H1 (cell line): ENCODE data around the gene TEAD3. TPM values are rescaled to one million over a fixed set of nuclear protein-coding genes. Genes with fewer than 3 reads are reported as not detected.

Source experiments
- CTCF ChIA-PET: fragments of 300-600 bp; sonication (Branson Sonifier 250); formaldehyde crosslinking; loops from one replicate; lab custom pipeline; 2021; ENCODE audit not compliant: partially characterized antibody; lab: Charles Lee
- POLR2A ChIA-PET: fragments of 300-600 bp; sonication (Branson Sonifier 250); formaldehyde crosslinking; loops from one replicate; lab custom pipeline; 2021; ENCODE audit warnings: inconsistent platforms; ENCODE audit not compliant: partially characterized antibody; lab: Charles Lee
- DNase-seq, 2 experiments: peaks; one replicate each; pipeline versions ENCODE4 v3.0.0 to v3.0.0-alpha.2; 2010 to 2022; ENCODE audit warnings: low spot score in 2 of 2, low read depth in 1 of 2, mixed read lengths in 1 of 2
- FAIRE-seq: peaks from 2 replicates; lab custom pipeline; 2011; peaks lifted over from hg19 to GRCh38; lab: Jason Lieb, UNC
- H2AFZ ChIP-seq: 2 replicates; pipeline ENCODE4 v1.8.1; 2012; ENCODE audit warnings: low read length, inconsistent platforms
- H2AK5ac ChIP-seq: 2 replicates; pipeline ENCODE4 v1.6.1; 2013; ENCODE audit warnings: low read depth, low read length
- H2BK120ac ChIP-seq: replicated peaks from 2 replicates; pipeline ENCODE3; 2013; ENCODE audit warnings: low read depth, low read length, inconsistent platforms
- H2BK12ac ChIP-seq: 2 replicates; pipeline ENCODE4 v1.6.1; 2013; ENCODE audit warnings: low read depth, low read length
- H2BK15ac ChIP-seq: 2 replicates; pipeline ENCODE4 v1.6.1; 2013; ENCODE audit warnings: low read length
- H2BK20ac ChIP-seq: 2 replicates; pipeline ENCODE4 v1.6.1; 2013; ENCODE audit warnings: low read length
- H2BK5ac ChIP-seq: 2 replicates; pipeline ENCODE4 v1.6.1; 2013; ENCODE audit warnings: low read depth, low read length
- H3K14ac ChIP-seq: 2 replicates; pipeline ENCODE4 v1.6.1; 2013; ENCODE audit warnings: inconsistent platforms; ENCODE audit not compliant: insufficient read length
- H3K18ac ChIP-seq: 2 replicates; pipeline ENCODE4 v1.6.1; 2013; ENCODE audit warnings: low read length; ENCODE audit errors: extremely low read depth
- H3K23ac ChIP-seq: 2 replicates; pipeline ENCODE4 v1.6.1; 2013; ENCODE audit warnings: inconsistent platforms; ENCODE audit not compliant: insufficient read length
- H3K23me2 ChIP-seq: 2 replicates; pipeline ENCODE4 v1.6.1; 2013; ENCODE audit warnings: low read depth, low read length
- H3K27ac ChIP-seq: 2 replicates; pipeline ENCODE4 v1.6.1; 2011; ENCODE audit warnings: low read depth, low read length, inconsistent platforms
- H3K27me3 ChIP-seq, 4 experiments: replicated peaks in 1 of 4; 1 replicate in 1 of 4; 2 replicates in 3 of 4; pipeline versions ENCODE4 v1.6.1 to v1.8.1; 2011 to 2013; ENCODE audit warnings: low read length in 3 of 4, mild to moderate bottlenecking in 3 of 4, inconsistent platforms in 2 of 4, mixed read lengths in 2 of 4, moderate library complexity in 1 of 4; ENCODE audit not compliant: control insufficient read depth in 3 of 4, insufficient read depth in 3 of 4; ENCODE audit errors: extremely low read depth in 1 of 4
- H3K36me3 ChIP-seq, 4 experiments: 2 replicates each; pipeline versions ENCODE4 v1.6.1 to v1.8.1; 2011 to 2013; ENCODE audit warnings: mild to moderate bottlenecking in 4 of 4, low read length in 3 of 4, moderate library complexity in 2 of 4, control low read depth in 1 of 4, inconsistent platforms in 1 of 4; ENCODE audit not compliant: insufficient read depth in 4 of 4, control insufficient read depth in 2 of 4
- H3K4ac ChIP-seq: replicated peaks from 2 replicates; pipeline ENCODE3; 2013; ENCODE audit warnings: low read length, low read depth, mixed read lengths, inconsistent platforms; ENCODE audit not compliant: insufficient read length
- H3K4me1 ChIP-seq, 4 experiments: replicated peaks in 1 of 4; 1 replicate in 1 of 4; 2 replicates in 3 of 4; pipeline versions ENCODE4 v1.6.1 to v1.8.1; 2011 to 2013; ENCODE audit warnings: low read length in 3 of 4, inconsistent platforms in 2 of 4, mixed read lengths in 1 of 4; ENCODE audit not compliant: insufficient read depth in 4 of 4, control insufficient read depth in 3 of 4
- H3K4me2 ChIP-seq, 2 experiments: 2 replicates each; pipeline versions ENCODE4 v1.6.1 to v1.8.1; 2011 to 2013; ENCODE audit warnings: low read depth in 2 of 2, low read length in 2 of 2, control low read depth in 1 of 2, inconsistent platforms in 1 of 2, mild to moderate bottlenecking in 1 of 2; ENCODE audit not compliant: insufficient read depth in 1 of 2
- H3K4me3 ChIP-seq, 4 experiments: fragments of 200-600, 300-600 bp in 1 of 4; sonication (generic), shearing (Covaris generic), sonication (Bioruptor Twin) in 1 of 4; 2 replicates each; pipeline versions ENCODE4 v1.5.1 to v1.8.1; 2011 to 2016; ENCODE audit warnings: low read length in 4 of 4, low read depth in 3 of 4, control low read depth in 2 of 4, inconsistent platforms in 2 of 4, mild to moderate bottlenecking in 2 of 4, mixed read lengths in 1 of 4, moderate library complexity in 1 of 4; ENCODE audit not compliant: insufficient read depth in 2 of 4; ENCODE audit errors: extremely low read depth in 1 of 4
- H3K56ac ChIP-seq: replicated peaks from 2 replicates; pipeline ENCODE3; 2013; ENCODE audit warnings: low read depth, mild to moderate bottlenecking, mixed read lengths, low read length, inconsistent platforms; ENCODE audit not compliant: insufficient read length
- H3K79me1 ChIP-seq: 2 replicates; pipeline ENCODE4 v1.6.1; 2013; ENCODE audit warnings: low read depth, low read length, control low read depth
- H3K79me2 ChIP-seq, 2 experiments: 2 replicates each; pipeline versions ENCODE4 v1.6.1 to v1.8.1; 2012 to 2013; ENCODE audit warnings: low read length in 2 of 2, mild to moderate bottlenecking in 2 of 2, inconsistent platforms in 1 of 2; ENCODE audit not compliant: insufficient read depth in 2 of 2, control insufficient read depth in 1 of 2
- H3K9ac ChIP-seq, 4 experiments: replicated peaks in 1 of 4; 1 replicate in 1 of 4; 2 replicates in 3 of 4; pipeline versions ENCODE4 v1.6.1 to v1.8.1; 2011 to 2013; ENCODE audit warnings: low read depth in 3 of 4, low read length in 3 of 4, control low read depth in 2 of 4, mild to moderate bottlenecking in 2 of 4, moderate library complexity in 2 of 4, inconsistent platforms in 1 of 4; ENCODE audit errors: extremely low read depth in 1 of 4
- H3K9me3 ChIP-seq, 2 experiments: 2 replicates each; pipeline versions ENCODE4 v1.6.1 to v1.8.1; 2012 to 2013; ENCODE audit warnings: mild to moderate bottlenecking in 2 of 2, moderate library complexity in 2 of 2, control low read depth in 1 of 2, inconsistent platforms in 1 of 2, low read depth in 1 of 2, low read length in 1 of 2, mixed read lengths in 1 of 2; ENCODE audit not compliant: insufficient read depth in 2 of 2
- H4K20me1 ChIP-seq, 2 experiments: replicated peaks in 1 of 2; 2 replicates each; pipeline versions ENCODE3 to v1.8.1; 2011 to 2013; ENCODE audit warnings: inconsistent platforms in 2 of 2, low read length in 2 of 2, mild to moderate bottlenecking in 1 of 2; ENCODE audit not compliant: insufficient read depth in 2 of 2, control insufficient read depth in 1 of 2
- H4K5ac ChIP-seq: 2 replicates; pipeline ENCODE4 v1.6.1; 2013; ENCODE audit warnings: low read length, low read depth, mixed read lengths, inconsistent platforms; ENCODE audit not compliant: insufficient read length
- H4K8ac ChIP-seq: 2 replicates; pipeline ENCODE4 v1.8.0; 2013; ENCODE audit warnings: mild to moderate bottlenecking, moderate library complexity, low read length, inconsistent platforms; ENCODE audit not compliant: insufficient read depth; ENCODE audit errors: extremely low read depth
- H4K91ac ChIP-seq: replicated peaks from 2 replicates; pipeline ENCODE3; 2013; ENCODE audit warnings: low read length, mixed read lengths, inconsistent platforms; ENCODE audit not compliant: insufficient read length
- BCL11A ChIP-seq, 2 experiments: IDR thresholded peaks; one replicate each; pipeline ENCODE4 v1.6.1; 2011; ENCODE audit warnings: low read depth in 2 of 2, low read length in 2 of 2, mild to moderate bottlenecking in 2 of 2
- CEBPB ChIP-seq: IDR thresholded peaks from 2 replicates; pipeline ENCODE4 v1.6.1; 2012; ENCODE audit warnings: low read depth, low read length
- EP300 ChIP-seq, 2 experiments: IDR thresholded peaks; 1 replicate in 1 of 2; 2 replicates in 1 of 2; pipeline ENCODE4 v1.6.1; 2011 to 2012; ENCODE audit warnings: low read depth in 2 of 2, low read length in 2 of 2, mild to moderate bottlenecking in 2 of 2, borderline replicate concordance in 1 of 2, inconsistent platforms in 1 of 2, moderate library complexity in 1 of 2
- MAFK ChIP-seq: IDR thresholded peaks from 2 replicates; pipeline ENCODE4 v1.6.1; 2012; ENCODE audit warnings: low read depth, mild to moderate bottlenecking, improper control_type of control experiment, low read length
- POLR2AphosphoS5 ChIP-seq: IDR thresholded peaks from 2 replicates; pipeline ENCODE4 v1.6.1; 2011; ENCODE audit warnings: low read depth, low read length
- RAD21 ChIP-seq, 2 experiments: IDR thresholded peaks in 1 of 2; conservative IDR thresholded peaks in 1 of 2; 2 replicates each; pipeline ENCODE4 v1.6.1; 2011; ENCODE audit warnings: low read depth in 2 of 2, low read length in 2 of 2, improper control_type of control experiment in 1 of 2, inconsistent platforms in 1 of 2, mild to moderate bottlenecking in 1 of 2, moderate library complexity in 1 of 2
- SIX5 ChIP-seq: IDR thresholded peaks from 2 replicates; pipeline ENCODE4 v1.6.1; 2011; ENCODE audit warnings: mild to moderate bottlenecking, low read depth, low read length
- SP2 ChIP-seq: IDR thresholded peaks from 2 replicates; pipeline ENCODE4 v1.6.1; 2012; ENCODE audit warnings: mild to moderate bottlenecking, low read length, inconsistent platforms
- SRF ChIP-seq: IDR thresholded peaks from 2 replicates; pipeline ENCODE4 v1.6.1; 2011; ENCODE audit warnings: mild to moderate bottlenecking, low read depth, low read length, moderate library complexity
- WGBS, 2 experiments: shearing (Covaris generic) in 1 of 2; methylation state at CpG; one replicate each; pipeline versions ENCODE4 v1.1.6 to v1.1.7; 2013 to 2015; ENCODE audit warnings: low lambda C conversion rate in 2 of 2, mixed read lengths in 2 of 2, inconsistent platforms in 1 of 2, low coverage in 1 of 2, missing lambda C conversion rate in 1 of 2; ENCODE audit not compliant: insufficient replicate concordance in 2 of 2, insufficient coverage in 1 of 2, insufficient read length in 1 of 2; ENCODE audit errors: extremely low coverage in 1 of 2, missing lambda C conversion rate in 1 of 2; 5-methylcytosine and 5-hydroxymethylcytosine counted together
- polyA plus RNA-seq, 7 experiments: library from polyadenylated mRNA; depleted of rRNA in 3 of 7; stranded (reverse) in 5 of 7; unstranded in 2 of 7; fragments of >200 nt in 5 of 7; fragments of 200-250 nt in 2 of 7; gene quantifications; 1 replicate in 5 of 7; 2 replicates in 1 of 7; 4 replicates in 1 of 7; pipeline versions ENCODE4 v1.2.1 to v1.2.3, GENCODE V29; 2011 to 2013; ENCODE audit warnings: missing spikeins in 2 of 7, mixed read lengths in 2 of 7
- total RNA-seq: library from RNA; stranded (reverse); fragmentation: NEBNext Ultra II Directional; extraction: Animal tissue kit (Norgen Biotek cat#: 25700); gene quantifications from 2 replicates; pipeline ENCODE4 v1.2.1, GENCODE V29; 2021

TEAD3 gene
- total and polyA plus RNA-seq, 2 of the 8 experiments (the other 6 are each of a cell fraction or from before 2014, with no cell fraction given): 20.1 to 28.7 TPM

GRCh38 chr6:35503534-35503933 lies 6.7 kb upstream of the TEAD3 start:
- no peaks in the 10 kb centered on the region for H3K79me2 ChIP-seq
- no peak overlapping the region for H3K23ac ChIP-seq
- no peak overlapping the region for H2AK5ac ChIP-seq
- H2BK120ac ChIP-seq: no peak overlapping the region
- H3K79me1 ChIP-seq: no peaks in the 10 kb centered on the region
- H3K4me1 ChIP-seq: peaks cover 2 to 19% (median 12%) of the 10 kb centered on the region in 4 experiments
- H3K36me3 ChIP-seq: no peaks in the 10 kb centered on the region
- H2BK20ac ChIP-seq: no peak overlapping the region
- H4K8ac ChIP-seq: no peak overlapping the region
- H3K23me2 ChIP-seq: no peaks in the 10 kb centered on the region; the same call in 1 of the 2 replicates
- 87% methylated on average over 15 of the region's 15 CpGs; no CpG with 5 or more reads in 1 of the 2 experiments for WGBS, 2 experiments
- H3K4me2 ChIP-seq: no peak overlapping the region
- no peak for DNase-seq
- H3K27me3 ChIP-seq: peaks cover 0 to 7% (median 3%) of the 10 kb centered on the region in 4 experiments; a peak in 4 of 7 replicates
- no peak overlapping the region for H2BK5ac ChIP-seq
- H3K56ac ChIP-seq: no peak overlapping the region
- no peak overlapping the region for H4K91ac ChIP-seq
- no peak overlapping the region for H2BK12ac ChIP-seq
- ChIA-PET CTCF (interaction anchor here (0.5 to 6.6 kb wide), 4 partner anchors 18 to 49 kb away, joined by 3 to 45 read pairs (median 4); no protein-coding TSS in a partner anchor), POLR2A (interaction anchor here (37.6 kb wide), 1 partner anchor 26 kb away, joined by 1319 read pairs; the partner anchor contains the start of gene RPL10A)
- H2AFZ ChIP-seq: no peak overlapping the region
- H3K27ac ChIP-seq: no peak overlapping the region
- H2BK15ac ChIP-seq: no peak overlapping the region
- TF ChIP-seq BCL11A (IDR thresholded peaks at IDR 0.05; ENCODE audit: low read depth in 2 of 2, low read length in 2 of 2) (no peak), EP300 (IDR thresholded peaks at IDR 0.05; ENCODE audit: borderline replicate concordance in 1 of 2, low read depth in 2 of 2, low read length in 2 of 2) (no peak), CEBPB (no peak), SIX5 (no peak), SP2 (no peak), MAFK (no peak), POLR2AphosphoS5 (no peak), RAD21 (IDR thresholded peaks at IDR 0.05 in 1 of 2, conservative IDR thresholded peaks at IDR 0.05 in 1 of 2; ENCODE audit: low read depth in 2 of 2, low read length in 2 of 2) (no peak), SRF (no peak)
- H3K9me3 ChIP-seq: no peaks in the 10 kb centered on the region
- no peaks in the 10 kb centered on the region for H4K20me1 ChIP-seq
- H3K18ac ChIP-seq: no peak overlapping the region
- FAIRE-seq: no peak
- no peak overlapping the region for H3K14ac ChIP-seq
- no peak overlapping the region for H3K4me3 ChIP-seq
- H3K9ac ChIP-seq: no peak overlapping the region
- H4K5ac ChIP-seq: no peak overlapping the region
- H3K4ac ChIP-seq: no peak overlapping the region
